Measurements from ENCODE around the gene PPP1R12A. TPM values are rescaled to one million over a fixed set of nuclear protein-coding genes. Genes with fewer than 3 reads are reported as not detected.

Gene PPP1R12A
- total and polyA plus RNA-seq, 10 donors: 14.4 to 141 (median 103) TPM

GRCh38 chr12:79895071-79895470 lies 39.8 kb downstream of the PPP1R12A start:
- intact Hi-C loops (cut with DNase I; ENCODE audit: low total_unique reads): no loop called here
- no peaks in the 10 kb centered on the region for H3K36me3 ChIP-seq
- H3K9me3 ChIP-seq: no peaks in the 10 kb centered on the region
- TF ChIP-seq, protein P1, sequence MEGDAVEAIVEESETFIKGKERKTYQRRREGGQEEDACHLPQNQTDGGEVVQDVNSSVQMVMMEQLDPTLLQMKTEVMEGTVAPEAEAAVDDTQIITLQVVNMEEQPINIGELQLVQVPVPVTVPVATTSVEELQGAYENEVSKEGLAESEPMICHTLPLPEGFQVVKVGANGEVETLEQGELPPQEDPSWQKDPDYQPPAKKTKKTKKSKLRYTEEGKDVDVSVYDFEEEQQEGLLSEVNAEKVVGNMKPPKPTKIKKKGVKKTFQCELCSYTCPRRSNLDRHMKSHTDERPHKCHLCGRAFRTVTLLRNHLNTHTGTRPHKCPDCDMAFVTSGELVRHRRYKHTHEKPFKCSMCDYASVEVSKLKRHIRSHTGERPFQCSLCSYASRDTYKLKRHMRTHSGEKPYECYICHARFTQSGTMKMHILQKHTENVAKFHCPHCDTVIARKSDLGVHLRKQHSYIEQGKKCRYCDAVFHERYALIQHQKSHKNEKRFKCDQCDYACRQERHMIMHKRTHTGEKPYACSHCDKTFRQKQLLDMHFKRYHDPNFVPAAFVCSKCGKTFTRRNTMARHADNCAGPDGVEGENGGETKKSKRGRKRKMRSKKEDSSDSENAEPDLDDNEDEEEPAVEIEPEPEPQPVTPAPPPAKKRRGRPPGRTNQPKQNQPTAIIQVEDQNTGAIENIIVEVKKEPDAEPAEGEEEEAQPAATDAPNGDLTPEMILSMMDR (IDR thresholded peaks at IDR 0.05 in 8 of 11, conservative IDR thresholded peaks at IDR 0.05 in 3 of 11): no peak
- TF ChIP-seq POLR2A (IDR thresholded peaks at IDR 0.05) (no peak), POLR2AphosphoS5 (IDR thresholded peaks at IDR 0.05) (no peak)
- DNase-seq: no peak
- no peak overlapping the region for H3K4me3 ChIP-seq
- H3K27ac ChIP-seq: peak overlapping the region in 1 of 8 donors; percentile 22
- peaks cover 0 to 87% (median 42%) of the 10 kb centered on the region in 6 donors for H3K4me1 ChIP-seq
- no peaks in the 10 kb centered on the region for H3K27me3 ChIP-seq (replicated peaks in 1 of 7)

DNA sequence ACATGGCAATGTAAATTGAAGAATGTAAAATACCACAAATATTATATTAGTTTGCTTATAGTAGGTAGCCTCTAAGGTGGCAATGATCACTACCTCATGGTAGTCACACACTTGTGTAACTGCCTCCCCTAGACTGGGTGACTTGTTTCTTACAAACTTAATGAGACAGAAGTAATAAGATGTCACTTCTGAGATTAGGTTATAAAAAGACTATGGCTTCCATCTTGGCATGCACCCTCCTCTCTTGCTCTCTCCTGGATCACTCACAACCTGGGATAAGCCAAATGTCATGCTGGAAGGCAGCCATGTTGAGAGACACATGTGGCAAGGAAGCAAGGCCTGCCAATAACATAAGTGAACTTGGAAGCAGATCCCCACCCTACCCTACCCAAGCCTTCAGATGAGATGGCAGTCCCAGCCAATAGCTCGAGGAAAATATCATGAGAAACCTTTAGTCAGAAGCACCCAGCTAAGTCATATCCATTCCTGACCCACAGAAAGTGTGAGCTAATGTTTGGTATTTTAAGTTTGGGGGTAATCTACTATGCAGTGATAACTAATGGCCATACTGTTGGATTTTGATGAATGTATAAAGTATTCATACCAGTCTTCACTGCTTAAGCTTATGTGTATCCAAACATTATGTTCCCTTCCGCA lies 43.3 kb downstream of the PPP1R12A start:
- no peaks in the 10 kb centered on the region for H3K9me3 ChIP-seq
- no peak for TF ChIP-seq POLR2A (IDR thresholded peaks at IDR 0.05)
- TF ChIP-seq, protein P1 (IDR thresholded peaks at IDR 0.05 in 8 of 11, conservative IDR thresholded peaks at IDR 0.05 in 3 of 11): no peak
- TF ChIP-seq POLR2AphosphoS5 (IDR thresholded peaks at IDR 0.05): no peak
- no peak overlapping the region for H3K27ac ChIP-seq
- intact Hi-C loops (cut with DNase I; ENCODE audit: low total_unique reads): no loop called here
- H3K4me1 ChIP-seq: peaks cover 0 to 89% (median 56%) of the 10 kb centered on the region in 6 donors
- no peak for DNase-seq
- H3K27me3 ChIP-seq (replicated peaks in 1 of 7): no peaks in the 10 kb centered on the region
- no peak overlapping the region for H3K4me3 ChIP-seq
- WGBS, 5 donors: 97 to 100% (median 98%) methylated on average over 2 of the region's 2 CpGs
- H3K36me3 ChIP-seq: no peaks in the 10 kb centered on the region

DNA sequence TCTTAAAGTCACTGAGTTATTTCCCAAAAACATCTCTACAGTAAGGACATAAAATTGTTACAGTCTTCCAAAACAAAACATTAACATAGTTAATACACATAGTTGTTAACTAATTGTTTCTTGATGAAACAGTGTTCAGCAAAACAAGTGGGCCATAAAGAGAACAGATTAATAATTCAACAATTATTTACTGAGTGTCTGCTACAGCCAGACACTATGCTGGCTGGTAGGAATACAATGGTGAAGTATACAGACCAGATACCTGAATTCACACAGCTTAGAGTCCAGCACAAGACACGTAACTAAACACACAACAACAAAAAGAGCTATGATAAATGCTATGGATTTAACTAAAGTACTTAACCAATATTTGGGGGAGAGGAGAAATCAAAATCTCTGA lies 47.0 kb downstream of the PPP1R12A start:
- Histone ChIP-seq H3K4me1 (peaks cover 9 to 89% (median 53%) of the 10 kb centered on the region in 6 donors), H3K4me3 (no peak overlapping the region), H3K27ac (no peak overlapping the region), H3K36me3 (no peaks in the 10 kb centered on the region), H3K27me3 (replicated peaks in 1 of 7) (no peaks in the 10 kb centered on the region), H3K9me3 (no peaks in the 10 kb centered on the region)
- DNase-seq: no peak
- TF ChIP-seq POLR2AphosphoS5 (IDR thresholded peaks at IDR 0.05): no peak
- 82 to 97% (median 93%) methylated on average over 1 of the region's 1 CpG for WGBS, 5 donors
- intact Hi-C loops (cut with DNase I; ENCODE audit: low total_unique reads): no loop called here

- no peaks in the 10 kb centered on the region for H3K36me3 ChIP-seq
- H3K27ac ChIP-seq: no peak overlapping the region
- H3K4me1 ChIP-seq: peaks cover 9 to 93% (median 61%) of the 10 kb centered on the region in 6 donors
- intact Hi-C loops (cut with DNase I; ENCODE audit: low total_unique reads): no loop called here
- 65 to 74% (median 66%) methylated on average over 3 of the region's 3 CpGs for WGBS, 5 donors
- TF ChIP-seq POLR2A (IDR thresholded peaks at IDR 0.05): no peak
- TF ChIP-seq, protein P1 (IDR thresholded peaks at IDR 0.05 in 8 of 11, conservative IDR thresholded peaks at IDR 0.05 in 3 of 11): peak in 9 of 11 experiments; percentile 11 to 72 (median 52)
- H3K4me3 ChIP-seq: no peak overlapping the region
- no peak for DNase-seq
- H3K27me3 ChIP-seq (replicated peaks in 1 of 7): no peaks in the 10 kb centered on the region
- H3K9me3 ChIP-seq: no peaks in the 10 kb centered on the region
These were observed 47.9 kb downstream of the PPP1R12A start for GRCh38 chr12:79886917-79887519.
